HT-29 (cell line): ENCODE data around the gene MAML2. TPM values are rescaled to one million over a fixed set of nuclear protein-coding genes. Genes with fewer than 3 reads are reported as not detected.

Source experiments
- DNase-seq: peaks from one replicate; pipeline ENCODE4 v3.0.0-alpha.2; 2015; ENCODE audit warnings: low spot score
- total RNA-seq: library from RNA; depleted of rRNA; stranded (reverse); fragments of >200 nt; shearing (Covaris generic); gene quantifications from 2 replicates; pipeline ENCODE4 v1.2.3, GENCODE V29; 2014

The MAML2 gene
- total RNA-seq, 1 experiment from 2014 or later = 5.2 TPM

DNA sequence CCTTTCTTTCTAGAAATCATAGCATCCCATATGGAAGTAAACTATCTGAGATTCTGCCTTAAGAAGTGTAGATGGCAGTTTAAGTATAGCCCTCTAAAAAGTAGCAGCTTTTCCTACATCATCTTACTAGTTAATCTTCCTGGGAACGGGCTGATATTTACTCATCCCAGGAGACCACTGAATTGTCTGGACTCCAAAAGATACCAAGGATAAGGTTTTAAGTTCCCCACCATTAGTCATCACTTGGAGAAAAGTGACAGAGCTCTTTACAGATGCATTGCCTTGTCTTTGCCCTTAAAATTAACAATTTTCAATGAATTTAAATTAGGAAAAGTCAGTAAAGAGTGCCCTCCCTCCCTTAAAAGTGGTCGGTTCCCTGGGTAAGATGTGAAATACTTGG is 129.5 kb downstream of the MAML2 start:
- DNase-seq = no peak

GRCh38 chr11:96211436-96211835 is 131.6 kb downstream of the MAML2 start:
- DNase-seq = no peak

- DNase-seq = peak; percentile 91
These were observed 135.2 kb downstream of the MAML2 start for GRCh38 chr11:96207459-96208449.

GRCh38 chr11:96206955-96207354 is 136.0 kb downstream of the MAML2 start:
- DNase-seq = no peak

DNA sequence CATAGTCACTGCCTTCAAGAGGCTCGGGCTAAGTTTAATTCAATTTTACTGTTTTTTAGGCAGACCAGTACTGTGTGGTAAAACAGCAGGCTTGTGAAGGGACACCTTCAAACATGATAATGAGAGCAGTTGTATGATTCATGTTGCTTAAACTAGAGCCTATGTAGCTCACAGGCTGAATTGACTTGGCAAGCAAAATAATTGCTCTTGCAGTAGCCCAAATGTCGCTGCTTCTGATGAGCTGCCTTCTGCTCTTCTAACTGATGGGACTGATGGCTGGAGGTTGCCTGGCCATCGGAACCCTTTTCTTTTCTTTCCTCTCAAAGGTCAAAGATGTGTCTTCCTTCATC is 137.6 kb downstream of the MAML2 start:
- DNase-seq = no peak

- no peak for DNase-seq
These were observed 138.1 kb downstream of the MAML2 start for GRCh38 chr11:96204721-96205459.

DNA sequence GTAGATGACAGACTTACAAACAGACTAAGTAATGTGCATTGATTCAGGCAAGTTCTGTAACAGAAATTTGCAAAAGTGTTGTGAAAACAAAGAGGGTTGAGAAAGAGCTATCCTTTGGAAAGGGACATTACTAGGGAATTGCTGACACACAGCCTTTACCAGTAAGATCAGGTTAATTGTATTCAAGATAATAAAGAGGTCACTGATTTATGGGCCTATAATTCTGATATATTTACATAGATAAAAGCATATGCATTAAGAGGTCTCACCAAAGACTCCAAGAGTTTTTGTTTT is 138.7 kb downstream of the MAML2 start:
- no peak for DNase-seq

DNA sequence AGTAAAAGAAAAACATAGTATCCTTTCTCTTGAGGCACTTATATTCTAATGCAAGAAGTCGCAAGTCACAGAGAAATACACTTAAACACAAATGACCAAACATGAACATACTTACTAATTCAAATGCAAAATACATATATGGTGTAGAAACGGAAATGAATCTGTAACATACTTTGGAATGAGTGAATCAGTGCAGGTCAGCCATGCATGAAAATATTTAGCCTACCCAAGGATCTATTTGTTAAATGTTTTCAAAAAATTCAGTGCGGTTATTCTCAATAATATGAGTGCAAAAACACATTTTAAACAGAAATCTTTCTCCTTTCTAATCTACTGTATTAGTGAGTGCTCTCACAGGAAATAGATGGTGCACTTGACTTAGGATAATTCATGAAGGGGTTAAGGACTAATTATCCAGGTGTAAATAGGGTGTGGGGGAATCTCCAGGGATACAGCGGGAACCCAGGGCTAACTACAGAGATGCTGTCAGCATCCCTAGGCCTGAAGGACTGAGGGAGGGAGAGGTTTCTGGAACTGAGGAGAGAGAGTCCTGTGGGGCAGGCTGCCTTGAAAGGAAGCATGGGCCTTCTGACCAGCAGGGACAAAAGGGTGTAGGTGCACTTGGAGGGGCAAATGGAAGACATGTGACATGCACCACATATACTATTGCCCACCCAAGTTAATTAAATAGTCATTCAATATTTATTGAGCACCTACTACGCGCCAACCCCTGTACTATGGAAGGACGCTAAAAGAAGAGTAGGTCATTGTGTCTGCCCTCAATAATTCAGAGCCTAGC is 139.2 kb downstream of the MAML2 start:
- DNase-seq = no peak

- no peak for DNase-seq
These were observed 142.8 kb downstream of the MAML2 start for GRCh38 chr11:96200243-96200642.

GRCh38 chr11:96199563-96200025 is 143.4 kb downstream of the MAML2 start:
- peak; percentile 54 for DNase-seq

DNA sequence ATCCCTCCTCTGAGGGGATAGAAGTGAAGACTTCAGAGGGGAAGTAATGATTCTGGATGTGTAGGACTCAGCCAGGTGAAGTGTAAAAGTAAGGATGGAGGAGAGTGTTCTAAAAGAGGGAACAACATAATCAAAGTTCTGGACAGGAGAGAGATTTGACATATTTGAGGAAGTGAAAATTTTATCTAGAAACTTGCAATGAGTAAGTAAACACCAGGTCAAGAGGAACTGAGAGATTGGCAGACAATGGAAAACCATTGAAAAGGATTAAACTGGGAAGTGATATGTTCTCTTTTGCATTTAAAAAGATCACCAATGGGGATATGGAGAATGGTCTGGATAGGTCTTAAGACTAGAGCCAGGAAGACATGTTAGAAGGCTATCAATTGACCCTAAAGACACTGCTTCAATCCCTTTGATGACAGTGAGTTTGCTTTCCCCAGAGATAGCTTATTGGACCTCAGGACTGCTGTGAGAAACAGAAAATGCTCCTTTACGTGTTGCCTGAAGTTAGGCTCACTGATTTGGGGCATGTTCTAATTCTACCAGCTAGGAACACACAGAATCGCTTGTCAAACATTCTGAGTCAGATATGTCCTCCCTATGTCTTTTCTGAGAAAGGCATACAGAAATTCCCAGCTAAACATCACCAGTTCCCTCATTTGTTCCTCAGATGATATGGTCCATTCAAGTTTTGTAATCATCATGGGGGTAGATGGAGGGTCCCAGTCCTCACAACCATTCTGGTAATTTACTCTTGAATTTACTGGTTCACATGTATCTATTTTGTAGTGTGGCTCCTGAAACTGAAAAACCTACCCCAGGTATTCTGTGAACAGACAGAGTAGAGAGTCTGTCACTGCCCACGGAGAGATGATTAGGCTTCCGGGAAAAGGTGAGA is 144.9 kb downstream of the MAML2 start:
- DNase-seq = no peak

- no peak for DNase-seq
These were observed 145.9 kb downstream of the MAML2 start for GRCh38 chr11:96197103-96197502.

- DNase-seq = no peak
These were observed 146.8 kb downstream of the MAML2 start for GRCh38 chr11:96196181-96196662.

GRCh38 chr11:96195671-96196070 is 147.3 kb downstream of the MAML2 start:
- no peak for DNase-seq

DNA sequence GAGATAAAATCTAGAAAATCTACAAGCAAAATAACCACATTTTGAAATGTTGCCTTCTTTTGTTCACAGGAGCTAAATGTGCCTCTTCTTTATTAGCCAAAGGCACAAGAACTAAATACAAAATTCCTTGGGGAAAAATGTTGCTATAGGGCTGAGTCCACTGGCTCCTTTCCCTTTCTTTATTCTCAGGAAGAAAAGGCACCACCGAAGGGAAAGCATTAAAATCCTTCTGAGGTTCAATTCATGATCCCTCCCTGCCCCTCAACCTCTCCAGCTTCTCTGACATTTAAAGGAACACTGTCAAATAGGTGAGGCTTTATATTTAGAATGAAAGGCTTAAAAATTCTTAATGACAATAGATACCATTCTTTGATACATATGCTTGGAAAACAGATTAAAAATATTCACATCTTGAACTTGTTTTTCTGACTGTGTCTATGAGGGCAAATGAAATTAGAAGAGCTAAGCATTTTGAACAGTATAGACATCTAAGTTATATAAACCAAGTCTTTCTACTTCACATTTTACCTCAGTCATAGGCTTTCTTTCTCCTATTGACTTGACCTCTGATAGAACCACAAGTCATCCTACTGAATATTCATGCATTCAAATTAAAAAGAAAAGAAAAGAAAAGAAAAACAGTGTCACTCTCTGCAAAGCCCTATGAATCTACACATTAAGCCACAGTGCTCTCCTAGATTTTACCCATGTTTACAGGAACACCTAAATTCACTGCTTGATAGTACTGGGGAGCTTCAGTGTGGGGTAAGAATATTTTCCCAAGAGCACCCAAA is 148.2 kb downstream of the MAML2 start:
- no peak for DNase-seq

GRCh38 chr11:96193745-96194443 is 149.1 kb downstream of the MAML2 start:
- no peak for DNase-seq

DNA sequence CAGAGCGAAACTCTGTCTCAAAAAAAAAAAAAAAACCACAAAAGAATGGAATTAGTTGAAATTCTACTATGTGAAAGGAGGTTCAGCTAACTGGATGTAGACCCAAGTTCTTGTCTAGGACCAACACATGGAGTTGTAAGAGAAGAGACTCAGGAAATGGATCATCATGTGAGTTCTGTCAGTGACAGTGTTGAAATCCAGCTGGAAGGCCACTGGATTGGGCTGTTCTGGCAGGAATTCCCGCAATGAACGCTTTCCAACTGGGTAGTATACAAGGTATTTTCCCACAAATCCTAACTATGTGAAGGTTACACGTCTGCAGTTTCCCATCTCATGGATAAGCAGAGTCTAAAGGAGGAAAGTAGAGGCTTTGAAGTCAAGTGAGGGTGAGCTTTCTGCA is 151.2 kb downstream of the MAML2 start:
- DNase-seq = no peak

- no peak for DNase-seq
These were observed 153.6 kb downstream of the MAML2 start for GRCh38 chr11:96189351-96189750.

- no peak for DNase-seq
These were observed 154.6 kb downstream of the MAML2 start for GRCh38 chr11:96188243-96189006.
